PC-3 (cell line): ENCODE data around the gene PAOX.

Source experiments
- CTCF ChIP-seq: fragments of 300-600 bp; sonication (generic); conservative IDR thresholded peaks from 2 replicates; pipeline ENCODE4 v1.5.1; 2017; ENCODE audit warnings: antibody characterized with exemption, low read depth, mild to moderate bottlenecking, low read length
- EZH2 ChIP-seq: fragments of 300-600 bp; sonication (generic); IDR thresholded peaks from one replicate; pipeline ENCODE4 v1.6.1; 2017; ENCODE audit warnings: antibody characterized with exemption, mild to moderate bottlenecking, low read length; ENCODE audit not compliant: unreplicated experiment
- EZH2phosphoT487 ChIP-seq: fragments of 300-600 bp; sonication (generic); IDR thresholded peaks from 2 replicates; pipeline ENCODE4 v1.6.1; 2018; ENCODE audit warnings: mild to moderate bottlenecking, antibody characterized with exemption, low read length, borderline replicate concordance

DNA sequence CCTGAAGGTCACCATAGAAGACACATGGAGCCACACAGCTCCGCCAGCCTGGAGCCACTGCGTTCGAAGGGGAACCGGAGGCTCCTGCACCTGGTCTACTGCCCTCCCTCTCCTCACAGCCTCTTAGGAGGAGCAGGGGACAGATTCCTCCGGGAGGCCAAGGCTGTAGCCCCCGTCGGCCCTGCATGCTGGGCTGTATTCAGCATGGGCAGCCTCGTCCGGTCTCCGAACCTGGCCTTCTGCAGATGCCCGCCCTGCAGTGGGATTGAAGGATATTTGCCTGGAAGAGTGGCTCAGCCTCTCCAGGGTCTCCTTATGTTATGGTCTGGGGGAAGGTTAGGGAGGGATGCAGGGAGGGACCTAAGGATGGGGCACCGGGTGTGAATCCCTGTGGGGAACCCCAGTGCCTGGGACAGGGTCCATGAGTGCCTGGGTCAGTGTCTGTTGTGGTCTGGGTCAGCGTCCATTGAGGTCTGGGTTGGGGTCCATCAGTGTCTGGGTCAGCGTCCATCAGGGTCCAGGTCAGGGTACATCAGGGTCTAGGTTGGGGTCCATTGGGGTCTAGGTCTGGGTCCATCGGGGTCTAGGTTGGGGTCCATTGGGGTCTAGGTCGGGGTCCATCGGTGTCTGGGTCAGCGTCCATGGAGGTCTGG is 61.7 kb downstream of the PAOX start:
- TF ChIP-seq CTCF (no peak), EZH2phosphoT487 (no peak), EZH2 (no peak)
